Left lung (tissue), 10 donors: ENCODE measurements around the gene ZNF423. TPM values are rescaled to one million over a fixed set of nuclear protein-coding genes. Genes with fewer than 3 reads are reported as not detected.

Experiments used
- ATAC-seq: fragments of 200-7000 bp; cut with Tn5 transposase; one replicate; pipeline ENCODE4 v1.9.1; 2020; ENCODE audit warnings: moderate library complexity
- DNase-seq, 4 donors: peaks; one replicate each; pipeline ENCODE4 v3.0.0-alpha.2; 2013 to 2020
- H3K27ac ChIP-seq, 2 donors: fragments of 200-600 bp; sonication (generic) in 1 of 2; one replicate each; pipeline versions ENCODE4 v1.5.0 to v1.8.0; 2020 to 2021
- H3K27me3 ChIP-seq, 2 donors: fragments of 200-600 bp; sonication (generic) in 1 of 2; one replicate each; pipeline versions ENCODE4 v1.5.0 to v1.8.0; 2020 to 2021
- H3K36me3 ChIP-seq, 2 donors: fragments of 200-600 bp; sonication (generic) in 1 of 2; one replicate each; pipeline versions ENCODE4 v1.5.0 to v1.8.0; 2020 to 2021
- H3K4me1 ChIP-seq, 2 donors: fragments of 200-600 bp; one replicate each; pipeline ENCODE4 v1.8.0; 2021
- H3K4me3 ChIP-seq, 2 donors: fragments of 200-600 bp; sonication (generic) in 1 of 2; one replicate each; pipeline versions ENCODE4 v1.5.0 to v1.8.0; 2020 to 2021; ENCODE audit warnings: mild to moderate bottlenecking in 1 of 2
- H3K9me3 ChIP-seq, 2 donors: fragments of 200-600 bp; sonication (generic) in 1 of 2; one replicate each; pipeline versions ENCODE4 v1.5.0 to v1.8.0; 2020 to 2021
- intact Hi-C, 2 donors: fragments of 100-400 bp; cut with DNase I; formaldehyde crosslinking; loops; one replicate each; pipeline versions ENCODE4 v1.11.2 to v1.14.2; 2022
- polyA plus RNA-seq, 6 donors: library from polyadenylated mRNA; unstranded; fragments of 120-200 nt; gene quantifications; one replicate each; pipeline ENCODE4 v1.2.1, GENCODE V29; 2013; ENCODE audit not compliant: insufficient read length in 6 of 6
- total RNA-seq, 2 donors: library from RNA; stranded (reverse); fragmentation: NEBNext Ultra II Directional; extraction: Animal tissue kit (Norgen Biotek cat#: 25700); gene quantifications; one replicate each; pipeline ENCODE4 v1.2.1, GENCODE V29; 2021
- TF ChIP-seq, protein P1 (sequence below), 2 donors: fragments of 200-600 bp; sonication (generic) in 1 of 2; IDR thresholded peaks; one replicate each; pipeline versions ENCODE4 v1.5.0 to v1.8.0; 2021; ENCODE audit warnings: antibody characterized with exemption in 2 of 2
- donor health status: DM: no; HTN: yes; CAD: no.
- donor health status: DM: no; HTN: no; CAD: no.

The ZNF423 gene
- total and polyA plus RNA-seq, 8 donors = 7.8 to 30.5 (median 26.6) TPM

DNA sequence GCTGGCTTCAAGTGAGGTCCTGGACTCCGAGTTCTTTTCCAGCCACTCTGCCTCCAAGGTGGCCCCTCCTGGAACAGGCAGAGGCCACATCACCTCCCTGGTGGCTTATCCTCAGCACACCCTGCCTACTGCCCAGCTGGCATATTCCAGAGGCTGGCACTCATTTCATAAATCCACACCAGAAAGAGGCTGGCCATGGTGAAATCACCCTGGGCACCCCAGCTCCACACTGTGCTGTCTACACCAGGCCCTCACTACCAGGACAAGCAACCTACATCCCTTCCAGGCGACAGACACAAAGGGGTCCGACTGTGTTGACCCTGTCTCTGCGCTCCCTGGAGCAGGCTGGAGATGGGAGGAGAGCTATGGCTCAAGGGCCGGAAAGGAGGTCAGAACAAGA is 382.1 kb downstream of the ZNF423 start:
- Histone ChIP-seq H3K4me1 (no peaks in the 10 kb centered on the region), H3K4me3 (no peak overlapping the region), H3K36me3 (no peaks in the 10 kb centered on the region), H3K27ac (no peak overlapping the region), H3K27me3 (no peaks in the 10 kb centered on the region), H3K9me3 (no peaks in the 10 kb centered on the region)
- ATAC-seq (no peak), DNase-seq (peak in 1 of 4 donors; percentile 12)
- TF ChIP-seq, protein P1, sequence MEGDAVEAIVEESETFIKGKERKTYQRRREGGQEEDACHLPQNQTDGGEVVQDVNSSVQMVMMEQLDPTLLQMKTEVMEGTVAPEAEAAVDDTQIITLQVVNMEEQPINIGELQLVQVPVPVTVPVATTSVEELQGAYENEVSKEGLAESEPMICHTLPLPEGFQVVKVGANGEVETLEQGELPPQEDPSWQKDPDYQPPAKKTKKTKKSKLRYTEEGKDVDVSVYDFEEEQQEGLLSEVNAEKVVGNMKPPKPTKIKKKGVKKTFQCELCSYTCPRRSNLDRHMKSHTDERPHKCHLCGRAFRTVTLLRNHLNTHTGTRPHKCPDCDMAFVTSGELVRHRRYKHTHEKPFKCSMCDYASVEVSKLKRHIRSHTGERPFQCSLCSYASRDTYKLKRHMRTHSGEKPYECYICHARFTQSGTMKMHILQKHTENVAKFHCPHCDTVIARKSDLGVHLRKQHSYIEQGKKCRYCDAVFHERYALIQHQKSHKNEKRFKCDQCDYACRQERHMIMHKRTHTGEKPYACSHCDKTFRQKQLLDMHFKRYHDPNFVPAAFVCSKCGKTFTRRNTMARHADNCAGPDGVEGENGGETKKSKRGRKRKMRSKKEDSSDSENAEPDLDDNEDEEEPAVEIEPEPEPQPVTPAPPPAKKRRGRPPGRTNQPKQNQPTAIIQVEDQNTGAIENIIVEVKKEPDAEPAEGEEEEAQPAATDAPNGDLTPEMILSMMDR (IDR thresholded peaks at IDR 0.05) = no peak
- intact Hi-C loops = no loop called here

DNA sequence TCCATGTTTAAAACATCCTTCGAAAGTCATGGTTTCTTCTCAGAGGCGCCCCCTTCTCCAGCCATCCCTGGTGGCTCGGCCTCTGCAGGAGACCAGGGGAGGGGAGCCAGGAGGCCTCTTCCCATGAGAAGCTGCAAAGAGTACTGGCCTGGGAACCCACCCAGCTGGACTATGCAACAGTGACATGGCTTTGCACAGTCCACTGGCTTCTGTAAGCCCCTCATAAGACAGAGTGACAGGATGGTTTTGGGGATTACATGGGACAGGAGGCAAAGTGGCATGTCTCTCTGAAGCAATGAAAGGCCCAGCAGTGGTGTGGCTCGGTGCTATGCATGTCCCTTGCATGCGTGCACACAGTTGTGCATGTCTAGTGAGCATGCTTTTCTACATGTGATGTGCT is 382.8 kb downstream of the ZNF423 start:
- H3K4me1 ChIP-seq = no peaks in the 10 kb centered on the region
- DNase-seq = peak in 1 of 4 donors; percentile 4
- intact Hi-C loops = no loop called here
- TF ChIP-seq, protein P1 (IDR thresholded peaks at IDR 0.05) = no peak
- H3K4me3 ChIP-seq = no peak overlapping the region
- no peaks in the 10 kb centered on the region for H3K9me3 ChIP-seq
- H3K27me3 ChIP-seq = no peaks in the 10 kb centered on the region
- no peak overlapping the region for H3K27ac ChIP-seq
- H3K36me3 ChIP-seq = no peaks in the 10 kb centered on the region
- ATAC-seq = no peak

DNA sequence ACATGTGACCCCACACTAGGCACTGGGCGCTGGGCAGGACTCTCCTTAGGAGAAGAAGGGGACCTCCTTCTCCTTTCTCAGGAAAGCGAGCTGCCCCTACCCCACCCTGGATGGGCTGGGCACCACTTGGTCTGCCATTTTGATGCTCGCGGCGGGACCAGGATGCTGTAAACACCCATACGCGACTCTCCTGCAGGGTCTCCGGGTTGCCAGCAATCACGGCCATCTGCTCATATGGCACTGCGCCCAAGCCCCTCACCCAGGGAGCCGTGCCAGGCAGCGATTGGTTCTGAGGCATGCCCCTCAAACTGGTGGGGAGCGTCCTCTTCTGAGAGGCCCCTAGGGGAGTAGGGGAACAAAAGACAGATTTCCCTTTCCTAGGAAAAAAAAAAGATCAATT is 383.3 kb downstream of the ZNF423 start:
- H3K27me3 ChIP-seq = no peaks in the 10 kb centered on the region
- DNase-seq (peak in 1 of 4 donors; percentile 76), ATAC-seq (no peak)
- H3K4me1 ChIP-seq = no peaks in the 10 kb centered on the region
- intact Hi-C loops = no loop called here
- TF ChIP-seq, protein P1 (IDR thresholded peaks at IDR 0.05) = no peak
- H3K9me3 ChIP-seq = no peaks in the 10 kb centered on the region
- H3K4me3 ChIP-seq = no peak overlapping the region
- no peak overlapping the region for H3K27ac ChIP-seq
- H3K36me3 ChIP-seq = no peaks in the 10 kb centered on the region

DNA sequence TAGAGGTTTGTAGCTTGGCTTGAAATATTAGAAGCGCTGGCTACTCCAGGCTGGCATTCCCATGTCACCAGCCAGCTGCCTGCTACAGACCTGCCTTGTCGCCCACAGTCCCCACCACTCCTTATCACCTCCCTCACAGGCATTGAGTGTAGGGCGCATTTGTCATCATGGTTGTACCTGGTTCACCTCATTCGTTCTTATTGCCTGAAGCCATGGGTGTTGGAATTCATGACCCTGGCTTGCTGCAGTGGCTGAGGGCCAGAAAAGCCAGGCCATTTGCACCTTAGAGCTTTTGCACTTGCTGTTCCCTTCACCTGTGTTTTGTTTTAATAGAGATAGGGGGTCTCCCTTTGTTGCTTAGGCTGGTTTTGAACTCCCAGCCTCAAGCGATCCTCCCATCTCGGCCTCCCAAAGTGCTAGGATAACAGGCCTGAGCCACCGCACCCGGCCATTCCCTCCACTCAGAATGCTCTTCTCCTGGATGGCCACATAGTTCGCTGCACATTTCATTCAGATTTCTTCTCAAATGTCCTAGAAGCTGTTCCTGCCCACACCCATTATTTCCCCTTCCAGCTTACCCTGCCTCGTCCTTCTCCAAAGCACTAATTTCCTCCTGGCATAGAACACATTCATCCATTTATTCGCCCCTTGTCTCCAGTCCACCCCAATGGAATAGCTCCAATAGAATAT is 384.7 kb downstream of the ZNF423 start:
- no peak for DNase-seq
- ATAC-seq = no peak
- Histone ChIP-seq H3K4me3 (no peak overlapping the region), H3K27ac (no peak overlapping the region), H3K27me3 (no peaks in the 10 kb centered on the region), H3K36me3 (no peaks in the 10 kb centered on the region), H3K4me1 (no peaks in the 10 kb centered on the region), H3K9me3 (no peaks in the 10 kb centered on the region)
- TF ChIP-seq, protein P1 (IDR thresholded peaks at IDR 0.05) = no peak
- intact Hi-C loops = no loop called here

DNA sequence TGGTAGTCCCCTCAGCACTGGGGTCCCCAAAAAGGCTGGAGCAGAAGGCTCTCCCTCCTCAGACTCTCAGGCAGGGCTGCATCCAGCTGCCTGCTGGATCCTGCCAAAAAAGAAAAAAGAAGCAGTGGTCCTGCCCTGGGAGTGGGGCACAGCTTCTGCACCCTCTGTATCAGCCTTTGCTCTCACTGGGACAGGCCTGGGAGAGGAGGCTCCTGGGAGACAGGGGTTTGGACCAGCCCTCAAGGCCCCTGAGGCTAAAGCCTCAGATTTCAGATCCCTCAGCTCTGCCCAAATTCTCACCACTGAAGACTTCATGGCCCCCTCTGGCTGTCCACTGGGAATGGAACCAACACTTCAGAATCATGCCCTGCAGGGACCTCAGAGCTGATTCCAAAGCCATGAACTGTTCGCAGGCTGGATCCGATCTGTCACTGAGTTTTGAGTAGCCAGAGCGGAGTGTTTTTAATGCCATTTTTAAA is 385.4 kb downstream of the ZNF423 start:
- Histone ChIP-seq H3K9me3 (no peaks in the 10 kb centered on the region), H3K27ac (no peak overlapping the region), H3K36me3 (no peaks in the 10 kb centered on the region), H3K4me3 (no peak overlapping the region), H3K4me1 (no peaks in the 10 kb centered on the region), H3K27me3 (no peaks in the 10 kb centered on the region)
- DNase-seq (peak in 3 of 4 donors; percentile 12 to 48 (median 23)), ATAC-seq (no peak)
- TF ChIP-seq, protein P1 (IDR thresholded peaks at IDR 0.05) = no peak
- intact Hi-C loops = no loop called here
